Lung (tissue), 12 donors: ENCODE data around the gene PXDN. TPM values are rescaled to one million over a fixed set of nuclear protein-coding genes. Genes with fewer than 3 reads are reported as not detected.

Experiments used
- ATAC-seq: fragments of 200-7000 bp; cut with Tn5 transposase; one replicate; pipeline ENCODE4 v1.9.1; 2020; ENCODE audit warnings: moderate number of reproducible peaks; ENCODE audit not compliant: insufficient read depth, low FRiP score
- DNase-seq, 3 donors: peaks; one replicate each; pipeline ENCODE4 v3.0.0-alpha.2; 2013 to 2017
- H3K27ac ChIP-seq, 2 donors: one replicate each; pipeline ENCODE4 v1.5.1; 2013; ENCODE audit warnings: mild to moderate bottlenecking in 2 of 2, moderate library complexity in 2 of 2, control low read depth in 1 of 2, inconsistent platforms in 1 of 2, low read depth in 1 of 2, low read length in 1 of 2
- H3K27me3 ChIP-seq, 3 donors: one replicate each; pipeline ENCODE4 v1.5.1; 2013; ENCODE audit warnings: low read length in 2 of 3; ENCODE audit not compliant: control insufficient read depth in 3 of 3, insufficient read depth in 3 of 3
- H3K36me3 ChIP-seq, 4 donors: one replicate each; pipeline ENCODE4 v1.5.1; 2013; ENCODE audit warnings: low read length in 4 of 4, mild to moderate bottlenecking in 1 of 4, moderate library complexity in 1 of 4; ENCODE audit not compliant: control insufficient read depth in 4 of 4, insufficient read depth in 4 of 4
- H3K4me1 ChIP-seq, 5 donors: one replicate each; pipeline ENCODE4 v1.5.1; 2013; ENCODE audit warnings: low read length in 5 of 5, mild to moderate bottlenecking in 2 of 5, moderate library complexity in 1 of 5; ENCODE audit not compliant: control insufficient read depth in 5 of 5, insufficient read depth in 5 of 5
- H3K4me3 ChIP-seq: one replicate; pipeline ENCODE4 v1.5.1; 2013; ENCODE audit warnings: mild to moderate bottlenecking, control low read depth, moderate library complexity
- H3K9ac ChIP-seq, 2 donors: one replicate each; pipeline ENCODE4 v1.5.1; 2013; ENCODE audit warnings: low read length in 2 of 2, control low read depth in 1 of 2; ENCODE audit not compliant: insufficient read depth in 1 of 2
- H3K9me3 ChIP-seq, 4 donors: one replicate each; pipeline ENCODE4 v1.5.1; 2013; ENCODE audit warnings: low read length in 3 of 4, mild to moderate bottlenecking in 1 of 4, moderate library complexity in 1 of 4; ENCODE audit not compliant: control insufficient read depth in 4 of 4, insufficient read depth in 3 of 4
- WGBS, 2 donors: extraction: QIAGEN DNeasy Blood & Tissue Kit; methylation state at CpG; one replicate each; pipeline ENCODE4 v1.1.7; 2013; 5-methylcytosine and 5-hydroxymethylcytosine counted together
- polyA plus RNA-seq, 2 donors: library from polyadenylated mRNA; stranded (reverse); fragments of 200-250 nt; gene quantifications; one replicate each; pipeline ENCODE4 v1.2.1, GENCODE V29; 2013
- total RNA-seq, 2 donors: library from RNA; depleted of rRNA in 1 of 2; stranded (reverse); fragments of >200 nt in 1 of 2; gene quantifications; one replicate each; pipeline ENCODE4 v1.2.1, GENCODE V29; 2014 to 2021
- TF ChIP-seq, protein P1 (sequence below): IDR thresholded peaks from 2 replicates; pipeline ENCODE4 v1.5.1; 2012; ENCODE audit warnings: mild to moderate bottlenecking; ENCODE audit errors: control extremely low read depth, extremely low read depth
- donor health status: control.
- donor health status: control.
- donor health status: Bipolar disorder and iron deficiency.
- donor health status: healthy.
- donor health status: DM: yes; HTN: yes; CAD: no.

PXDN gene
- total and polyA plus RNA-seq, 4 donors: 10.6 to 198 (median 45.1) TPM

GRCh38 chr2:1586923-1587840, 157.1 kb downstream of the PXDN start:
- Histone ChIP-seq H3K4me3 (no peak overlapping the region), H3K4me1 (peaks cover 0 to 25% (median 5%) of the 10 kb centered on the region in 5 donors), H3K9ac (no peak overlapping the region), H3K27me3 (no peaks in the 10 kb centered on the region), H3K9me3 (no peaks in the 10 kb centered on the region), H3K36me3 (no peaks in the 10 kb centered on the region), H3K27ac (no peak overlapping the region)
- WGBS, 2 donors: 77% methylated on average over 17 of the region's 17 CpGs
- TF ChIP-seq, protein P1, sequence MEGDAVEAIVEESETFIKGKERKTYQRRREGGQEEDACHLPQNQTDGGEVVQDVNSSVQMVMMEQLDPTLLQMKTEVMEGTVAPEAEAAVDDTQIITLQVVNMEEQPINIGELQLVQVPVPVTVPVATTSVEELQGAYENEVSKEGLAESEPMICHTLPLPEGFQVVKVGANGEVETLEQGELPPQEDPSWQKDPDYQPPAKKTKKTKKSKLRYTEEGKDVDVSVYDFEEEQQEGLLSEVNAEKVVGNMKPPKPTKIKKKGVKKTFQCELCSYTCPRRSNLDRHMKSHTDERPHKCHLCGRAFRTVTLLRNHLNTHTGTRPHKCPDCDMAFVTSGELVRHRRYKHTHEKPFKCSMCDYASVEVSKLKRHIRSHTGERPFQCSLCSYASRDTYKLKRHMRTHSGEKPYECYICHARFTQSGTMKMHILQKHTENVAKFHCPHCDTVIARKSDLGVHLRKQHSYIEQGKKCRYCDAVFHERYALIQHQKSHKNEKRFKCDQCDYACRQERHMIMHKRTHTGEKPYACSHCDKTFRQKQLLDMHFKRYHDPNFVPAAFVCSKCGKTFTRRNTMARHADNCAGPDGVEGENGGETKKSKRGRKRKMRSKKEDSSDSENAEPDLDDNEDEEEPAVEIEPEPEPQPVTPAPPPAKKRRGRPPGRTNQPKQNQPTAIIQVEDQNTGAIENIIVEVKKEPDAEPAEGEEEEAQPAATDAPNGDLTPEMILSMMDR: no peak
- DNase-seq (no peak), ATAC-seq (no peak)

DNA sequence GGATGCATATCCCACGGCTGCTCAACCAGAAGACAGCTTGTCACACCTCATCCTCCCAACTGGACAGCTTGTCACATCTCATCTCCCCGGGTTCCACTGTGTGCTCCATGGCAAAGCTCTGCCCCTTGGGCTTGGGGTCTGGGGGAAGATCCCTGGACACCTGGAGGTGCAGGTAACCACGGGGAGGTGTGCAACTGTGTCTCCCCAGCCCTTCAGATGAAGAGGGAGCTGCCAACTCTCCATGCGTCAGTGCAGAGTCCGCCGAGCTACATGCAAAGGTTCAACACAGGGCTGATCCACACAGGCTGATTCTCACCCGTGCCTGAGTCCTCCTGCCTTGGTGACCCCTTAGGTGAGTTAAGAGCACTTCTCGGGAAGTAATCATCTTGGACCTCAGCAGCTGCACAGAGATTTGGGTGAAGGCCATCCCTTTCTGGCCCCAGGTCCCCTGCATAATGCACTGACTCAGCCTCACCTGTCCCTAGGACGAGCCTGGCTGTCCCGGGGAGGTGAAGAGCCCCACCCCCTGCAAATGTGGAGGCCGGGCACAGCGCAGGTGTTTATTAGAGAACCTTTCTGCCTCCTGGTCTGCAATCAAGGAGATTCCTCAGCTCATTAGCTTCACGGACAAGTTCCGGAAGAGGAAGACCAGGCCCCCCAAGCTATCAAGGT, 157.9 kb downstream of the PXDN start:
- ATAC-seq (no peak), DNase-seq (no peak)
- TF ChIP-seq, protein P1: no peak
- no peaks in the 10 kb centered on the region for H3K36me3 ChIP-seq
- 84 to 89% methylated on average over 14 of the region's 14 CpGs for WGBS, 2 donors
- no peaks in the 10 kb centered on the region for H3K9me3 ChIP-seq
- H3K27ac ChIP-seq: no peak overlapping the region
- H3K27me3 ChIP-seq: no peaks in the 10 kb centered on the region
- H3K4me3 ChIP-seq: no peak overlapping the region
- peaks cover 0 to 17% (median 5%) of the 10 kb centered on the region in 5 donors for H3K4me1 ChIP-seq
- H3K9ac ChIP-seq: no peak overlapping the region

DNA sequence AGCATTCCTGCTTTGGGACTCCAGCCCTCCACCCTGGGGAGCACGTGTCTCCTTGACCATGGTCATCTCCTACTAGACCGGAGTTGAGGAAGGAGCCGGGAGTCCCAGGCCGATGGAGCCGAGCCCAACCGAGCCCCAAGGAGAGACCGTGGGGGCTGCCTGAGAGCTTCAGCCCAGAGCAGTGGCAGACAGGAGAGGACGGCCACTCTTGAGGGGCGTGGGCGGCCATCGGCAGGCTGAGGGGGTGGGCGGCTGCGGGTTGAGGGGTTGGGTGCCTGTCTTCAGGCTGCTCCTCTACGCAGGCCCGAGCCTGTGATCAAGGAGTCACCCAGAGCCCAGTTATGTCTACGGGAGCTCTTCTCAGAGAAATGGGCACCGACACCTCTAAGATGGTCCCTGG, 158.7 kb downstream of the PXDN start:
- Histone ChIP-seq H3K4me1 (peaks cover 0 to 9% (median 5%) of the 10 kb centered on the region in 5 donors), H3K9ac (no peak overlapping the region), H3K27me3 (no peaks in the 10 kb centered on the region), H3K36me3 (no peaks in the 10 kb centered on the region), H3K4me3 (no peak overlapping the region), H3K27ac (no peak overlapping the region), H3K9me3 (no peaks in the 10 kb centered on the region)
- TF ChIP-seq, protein P1: no peak
- DNase-seq (no peak), ATAC-seq (no peak)
- 92 to 96% methylated on average over 17 of the region's 17 CpGs for WGBS, 2 donors
